ENCODE measurements around the gene TMEM61. TPM values are rescaled to one million over a fixed set of nuclear protein-coding genes. Genes with fewer than 3 reads are reported as not detected.

Gene TMEM61
- total and polyA plus RNA-seq, 11 donors = 0.48 to 1.2 TPM; not detected in 9

DNA sequence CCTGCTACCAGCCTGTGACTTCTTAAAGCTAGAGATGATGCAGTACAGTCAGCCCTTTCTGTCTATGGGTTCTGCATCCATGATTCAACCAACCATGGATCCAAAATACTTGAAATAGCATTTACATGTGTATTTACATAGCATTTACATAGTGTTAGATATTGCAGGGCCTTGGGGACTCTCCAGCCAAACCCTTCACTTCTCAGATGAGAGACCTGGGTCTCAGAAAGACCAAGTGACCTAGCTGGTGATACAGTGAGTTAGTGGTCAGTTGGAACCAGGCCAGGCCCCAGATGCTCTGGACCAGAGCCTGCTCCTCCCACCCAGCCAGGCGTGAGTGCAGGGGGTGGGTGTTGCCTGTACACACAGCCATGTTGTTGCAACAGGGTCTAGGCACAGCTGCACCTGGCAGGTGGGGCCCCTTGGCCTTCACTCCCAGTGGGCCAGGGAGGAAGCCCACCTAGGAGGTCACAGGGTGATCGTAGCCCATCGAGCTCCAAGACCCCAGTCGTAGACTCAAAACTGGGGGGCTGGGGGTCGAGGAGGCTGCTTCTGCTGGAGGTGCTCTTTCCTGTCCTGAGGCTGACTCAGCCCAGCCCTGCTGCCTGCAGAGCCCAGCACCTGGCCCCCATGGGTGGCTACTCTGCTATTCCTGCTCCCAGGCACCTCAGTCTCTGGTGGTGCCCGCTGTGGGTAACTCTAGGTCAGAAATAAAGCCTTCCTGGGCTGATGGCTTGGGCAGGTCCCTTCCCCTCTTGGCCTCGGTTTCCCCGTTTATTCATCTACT, 7.7 kb downstream of the TMEM61 start:
- Histone ChIP-seq H3K36me3 (no peaks in the 10 kb centered on the region), H3K27ac (no peak overlapping the region), H3K4me1 (peaks cover 0 to 6% (median 0%) of the 10 kb centered on the region in 12 donors), H3K4me3 (no peak overlapping the region), H3K9me3 (no peaks in the 10 kb centered on the region), H3K27me3 (peaks cover 0 to 14% (median 0%) of the 10 kb centered on the region in 9 donors)
- no peak for TF ChIP-seq POLR2A (IDR thresholded peaks at IDR 0.05)
- TF ChIP-seq, protein P1, sequence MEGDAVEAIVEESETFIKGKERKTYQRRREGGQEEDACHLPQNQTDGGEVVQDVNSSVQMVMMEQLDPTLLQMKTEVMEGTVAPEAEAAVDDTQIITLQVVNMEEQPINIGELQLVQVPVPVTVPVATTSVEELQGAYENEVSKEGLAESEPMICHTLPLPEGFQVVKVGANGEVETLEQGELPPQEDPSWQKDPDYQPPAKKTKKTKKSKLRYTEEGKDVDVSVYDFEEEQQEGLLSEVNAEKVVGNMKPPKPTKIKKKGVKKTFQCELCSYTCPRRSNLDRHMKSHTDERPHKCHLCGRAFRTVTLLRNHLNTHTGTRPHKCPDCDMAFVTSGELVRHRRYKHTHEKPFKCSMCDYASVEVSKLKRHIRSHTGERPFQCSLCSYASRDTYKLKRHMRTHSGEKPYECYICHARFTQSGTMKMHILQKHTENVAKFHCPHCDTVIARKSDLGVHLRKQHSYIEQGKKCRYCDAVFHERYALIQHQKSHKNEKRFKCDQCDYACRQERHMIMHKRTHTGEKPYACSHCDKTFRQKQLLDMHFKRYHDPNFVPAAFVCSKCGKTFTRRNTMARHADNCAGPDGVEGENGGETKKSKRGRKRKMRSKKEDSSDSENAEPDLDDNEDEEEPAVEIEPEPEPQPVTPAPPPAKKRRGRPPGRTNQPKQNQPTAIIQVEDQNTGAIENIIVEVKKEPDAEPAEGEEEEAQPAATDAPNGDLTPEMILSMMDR (IDR thresholded peaks at IDR 0.05) = no peak
- ATAC-seq (no peak), DNase-seq (no peak)
- intact Hi-C loops (cut with DNase I) = no loop called here
- 79 to 97% (median 90%) methylated on average over 4 to 8 of the region's 8 CpGs for WGBS, 4 donors

DNA sequence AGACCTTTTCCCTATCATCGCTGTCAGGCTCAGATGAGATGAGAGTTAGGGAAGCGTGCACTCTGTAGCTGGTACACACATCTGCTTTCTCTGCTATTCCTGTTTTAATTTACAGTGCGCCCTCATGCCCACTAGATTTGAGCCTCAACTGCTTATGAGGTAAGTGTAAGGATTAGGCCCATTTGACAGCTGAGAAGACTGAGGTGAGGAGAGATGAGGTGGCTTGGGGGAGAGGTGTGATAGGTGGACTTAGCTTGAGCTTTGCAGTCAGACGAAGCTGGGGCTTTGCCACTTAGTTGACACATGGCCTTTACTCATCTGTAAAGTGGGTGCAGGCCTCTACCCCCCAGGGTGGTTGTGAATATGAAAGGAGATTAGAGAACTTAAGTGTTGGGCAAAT, 8.5 kb downstream of the TMEM61 start:
- no peak for DNase-seq
- Histone ChIP-seq H3K9me3 (no peaks in the 10 kb centered on the region), H3K4me3 (no peak overlapping the region), H3K36me3 (no peaks in the 10 kb centered on the region), H3K4me1 (peaks cover 0 to 6% (median 0%) of the 10 kb centered on the region in 12 donors), H3K27me3 (peaks cover 0 to 6% (median 0%) of the 10 kb centered on the region in 9 donors), H3K27ac (no peak overlapping the region)
- no peak for ATAC-seq
- intact Hi-C loops (cut with DNase I) = no loop called here
- TF ChIP-seq, protein P1 (IDR thresholded peaks at IDR 0.05) = no peak
- TF ChIP-seq POLR2A (IDR thresholded peaks at IDR 0.05) = no peak
- WGBS, 4 donors = 94 to 97% (median 95%) methylated on average over 4 of the region's 4 CpGs

DNA sequence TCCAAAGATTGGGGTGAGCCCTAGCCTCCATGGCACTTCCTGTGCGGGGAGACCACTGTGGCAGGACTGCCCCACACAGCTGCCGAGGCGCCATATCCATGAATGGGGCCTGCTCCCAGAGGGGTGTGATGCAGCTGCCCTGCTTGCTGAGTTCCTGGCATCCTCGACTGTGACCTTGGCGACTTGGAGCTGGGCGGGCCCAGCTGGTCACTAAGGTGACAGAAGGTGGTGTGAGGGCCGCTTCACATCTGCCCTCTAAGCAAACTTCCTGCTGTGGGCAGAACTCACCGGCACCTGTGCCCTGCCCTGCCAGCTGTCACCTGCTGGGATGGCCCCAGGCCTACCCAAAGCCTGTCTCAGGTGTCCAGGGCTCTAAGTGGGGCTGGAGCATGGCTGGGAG, 9.0 kb downstream of the TMEM61 start:
- 82 to 87% (median 86%) methylated on average over 4 to 8 of the region's 8 CpGs for WGBS, 4 donors
- intact Hi-C loops (cut with DNase I) = no loop called here
- Histone ChIP-seq H3K27me3 (peaks cover 0 to 6% (median 0%) of the 10 kb centered on the region in 9 donors), H3K36me3 (no peaks in the 10 kb centered on the region), H3K27ac (no peak overlapping the region), H3K4me1 (peaks cover 0 to 6% (median 0%) of the 10 kb centered on the region in 12 donors), H3K4me3 (no peak overlapping the region), H3K9me3 (no peaks in the 10 kb centered on the region)
- TF ChIP-seq POLR2A (IDR thresholded peaks at IDR 0.05) = no peak
- TF ChIP-seq, protein P1 (IDR thresholded peaks at IDR 0.05) = no peak
- no peak for DNase-seq
- ATAC-seq = no peak

DNA sequence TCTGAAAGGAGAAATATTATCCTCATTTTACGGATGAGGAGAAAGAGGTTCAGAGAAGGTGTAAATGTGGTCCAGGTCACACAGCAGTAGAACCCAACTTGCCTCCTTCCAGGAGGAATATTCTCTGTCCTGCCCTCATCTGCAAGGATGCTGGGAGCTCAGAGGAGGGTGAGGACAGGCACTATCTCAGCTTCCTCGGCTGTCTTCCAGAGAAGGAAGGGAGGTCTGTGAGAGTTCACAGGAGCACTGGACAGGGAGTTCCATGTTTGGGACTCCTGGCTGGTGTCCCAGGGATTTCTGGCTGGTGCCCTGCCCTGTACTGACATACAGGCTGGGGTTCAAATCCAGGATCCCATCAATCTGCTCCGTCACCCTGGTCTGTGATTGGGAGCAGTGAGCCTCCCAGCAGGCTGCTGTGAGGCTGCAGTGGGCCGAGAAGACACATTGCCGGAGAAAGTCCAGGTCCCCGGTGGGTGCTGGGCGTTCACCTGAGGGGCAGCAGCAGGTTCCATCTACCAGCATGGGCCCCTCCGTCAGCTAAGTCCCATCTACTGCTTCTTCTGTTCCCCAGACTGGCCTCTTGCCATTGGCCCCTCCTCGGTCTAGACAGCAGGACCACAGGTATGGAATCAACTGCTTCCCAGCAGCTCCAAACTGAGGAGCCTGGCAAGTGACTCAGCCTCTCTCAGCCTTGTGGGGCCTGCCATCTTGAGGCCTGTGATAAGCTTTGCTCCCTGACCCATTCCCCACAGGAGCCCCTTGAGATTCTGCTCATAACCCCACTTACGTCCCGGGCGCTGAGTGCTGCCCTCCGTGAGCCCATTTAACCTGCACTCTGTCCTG, 9.8 kb downstream of the TMEM61 start:
- DNase-seq = peak in 3 of 5 donors; percentile 26 to 48 (median 45)
- peak; percentile 25 to 79 (median 66) for ATAC-seq
- peaks cover 0 to 6% (median 0%) of the 10 kb centered on the region in 9 donors for H3K27me3 ChIP-seq
- intact Hi-C loops (cut with DNase I) = no loop called here
- H3K36me3 ChIP-seq = no peaks in the 10 kb centered on the region
- WGBS, 4 donors = 64 to 78% (median 72%) methylated on average over 12 to 13 of the region's 13 CpGs
- TF ChIP-seq, protein P1 (IDR thresholded peaks at IDR 0.05) = no peak
- no peak for TF ChIP-seq POLR2A (IDR thresholded peaks at IDR 0.05)
- no peak overlapping the region for H3K4me3 ChIP-seq
- H3K4me1 ChIP-seq = peaks cover 0 to 6% (median 0%) of the 10 kb centered on the region in 12 donors
- no peaks in the 10 kb centered on the region for H3K9me3 ChIP-seq
- H3K27ac ChIP-seq = no peak overlapping the region
